ENCODE data around the gene TBC1D10A. TPM values are rescaled to one million over a fixed set of nuclear protein-coding genes. Genes with fewer than 3 reads are reported as not detected.

Gene TBC1D10A
- total RNA-seq, 4 donors from 2014 or later: 18.4 to 25.9 (median 20.8) TPM

DNA sequence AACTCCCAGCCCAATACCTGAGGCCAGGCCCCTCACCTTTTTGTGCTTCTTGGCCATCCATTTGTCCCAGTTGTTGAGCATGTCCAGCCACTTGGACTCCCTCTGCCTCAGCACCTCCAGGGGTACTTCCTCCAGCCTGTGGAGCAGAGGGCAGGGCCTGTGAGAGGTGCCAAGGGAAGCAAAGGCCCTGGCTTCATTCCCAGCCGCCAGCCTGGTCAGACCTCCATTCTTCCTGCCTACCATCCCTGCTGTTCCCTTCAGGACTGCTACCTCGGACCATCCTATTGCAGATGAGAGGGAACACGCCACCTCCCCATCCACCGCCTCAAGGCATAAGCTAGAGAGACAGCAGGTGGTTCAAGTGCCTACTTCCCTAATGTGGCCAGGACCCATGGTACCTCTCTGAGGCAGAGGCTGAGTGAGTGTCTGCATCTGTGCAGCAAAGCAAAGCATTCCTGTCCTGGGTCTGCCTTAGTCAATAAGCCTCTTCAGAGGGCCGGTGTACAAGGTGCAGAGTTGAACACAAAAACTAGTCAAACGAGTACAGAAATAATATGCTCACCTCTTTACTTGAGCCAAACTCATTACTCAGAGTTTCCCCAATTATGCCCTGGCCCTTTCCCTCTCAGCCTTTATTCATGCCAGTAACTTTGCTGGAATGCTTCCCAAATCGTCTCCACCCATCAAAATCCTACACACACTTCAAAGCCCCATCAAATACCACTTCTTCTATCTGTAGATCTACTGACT lies 22.1 kb downstream of the TBC1D10A start:
- Histone ChIP-seq H3K36me3 (peaks cover 0 to 39% (median 0%) of the 10 kb centered on the region in 3 donors), H3K27me3 (no peaks in the 10 kb centered on the region), H3K27ac (peak overlapping the region; percentile 83 to 89 (median 87)), H3K4me1 (peaks cover 10 to 84% (median 72%) of the 10 kb centered on the region in 4 donors), H3K4me3 (peak overlapping the region in 1 of 4 donors; percentile 13), H3K9me3 (no peaks in the 10 kb centered on the region)
- TF ChIP-seq, protein P1, sequence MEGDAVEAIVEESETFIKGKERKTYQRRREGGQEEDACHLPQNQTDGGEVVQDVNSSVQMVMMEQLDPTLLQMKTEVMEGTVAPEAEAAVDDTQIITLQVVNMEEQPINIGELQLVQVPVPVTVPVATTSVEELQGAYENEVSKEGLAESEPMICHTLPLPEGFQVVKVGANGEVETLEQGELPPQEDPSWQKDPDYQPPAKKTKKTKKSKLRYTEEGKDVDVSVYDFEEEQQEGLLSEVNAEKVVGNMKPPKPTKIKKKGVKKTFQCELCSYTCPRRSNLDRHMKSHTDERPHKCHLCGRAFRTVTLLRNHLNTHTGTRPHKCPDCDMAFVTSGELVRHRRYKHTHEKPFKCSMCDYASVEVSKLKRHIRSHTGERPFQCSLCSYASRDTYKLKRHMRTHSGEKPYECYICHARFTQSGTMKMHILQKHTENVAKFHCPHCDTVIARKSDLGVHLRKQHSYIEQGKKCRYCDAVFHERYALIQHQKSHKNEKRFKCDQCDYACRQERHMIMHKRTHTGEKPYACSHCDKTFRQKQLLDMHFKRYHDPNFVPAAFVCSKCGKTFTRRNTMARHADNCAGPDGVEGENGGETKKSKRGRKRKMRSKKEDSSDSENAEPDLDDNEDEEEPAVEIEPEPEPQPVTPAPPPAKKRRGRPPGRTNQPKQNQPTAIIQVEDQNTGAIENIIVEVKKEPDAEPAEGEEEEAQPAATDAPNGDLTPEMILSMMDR (IDR thresholded peaks at IDR 0.05): no peak
- TF ChIP-seq POLR2A (IDR thresholded peaks at IDR 0.05): no peak
- DNase-seq: peak in 2 of 3 donors; percentile 74 to 75

DNA sequence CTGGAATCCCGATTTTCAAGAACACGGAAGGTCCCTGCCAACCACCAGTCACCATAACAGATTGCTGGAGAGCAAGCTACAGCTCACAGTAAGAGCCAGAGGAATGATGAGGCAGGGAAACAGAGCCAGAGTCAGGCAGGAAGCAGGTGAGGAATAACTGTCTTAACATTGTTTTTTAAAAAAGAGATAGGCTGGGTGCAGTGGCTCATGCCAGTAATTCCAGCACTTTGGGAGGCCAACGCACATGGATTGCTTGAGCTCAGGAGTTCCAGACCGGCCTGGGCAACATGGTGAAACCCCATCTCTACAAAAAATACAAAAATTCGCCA lies 24.0 kb downstream of the TBC1D10A start:
- TF ChIP-seq, protein P1 (IDR thresholded peaks at IDR 0.05): no peak
- TF ChIP-seq POLR2A (IDR thresholded peaks at IDR 0.05): no peak
- H3K4me1 ChIP-seq: peaks cover 10 to 65% (median 53%) of the 10 kb centered on the region in 4 donors
- no peak for DNase-seq
- H3K27ac ChIP-seq: peak overlapping the region; percentile 33 to 89 (median 84)
- H3K27me3 ChIP-seq: no peaks in the 10 kb centered on the region
- H3K4me3 ChIP-seq: no peak overlapping the region
- H3K36me3 ChIP-seq: peaks cover 0 to 56% (median 0%) of the 10 kb centered on the region in 3 donors
- no peaks in the 10 kb centered on the region for H3K9me3 ChIP-seq

DNA sequence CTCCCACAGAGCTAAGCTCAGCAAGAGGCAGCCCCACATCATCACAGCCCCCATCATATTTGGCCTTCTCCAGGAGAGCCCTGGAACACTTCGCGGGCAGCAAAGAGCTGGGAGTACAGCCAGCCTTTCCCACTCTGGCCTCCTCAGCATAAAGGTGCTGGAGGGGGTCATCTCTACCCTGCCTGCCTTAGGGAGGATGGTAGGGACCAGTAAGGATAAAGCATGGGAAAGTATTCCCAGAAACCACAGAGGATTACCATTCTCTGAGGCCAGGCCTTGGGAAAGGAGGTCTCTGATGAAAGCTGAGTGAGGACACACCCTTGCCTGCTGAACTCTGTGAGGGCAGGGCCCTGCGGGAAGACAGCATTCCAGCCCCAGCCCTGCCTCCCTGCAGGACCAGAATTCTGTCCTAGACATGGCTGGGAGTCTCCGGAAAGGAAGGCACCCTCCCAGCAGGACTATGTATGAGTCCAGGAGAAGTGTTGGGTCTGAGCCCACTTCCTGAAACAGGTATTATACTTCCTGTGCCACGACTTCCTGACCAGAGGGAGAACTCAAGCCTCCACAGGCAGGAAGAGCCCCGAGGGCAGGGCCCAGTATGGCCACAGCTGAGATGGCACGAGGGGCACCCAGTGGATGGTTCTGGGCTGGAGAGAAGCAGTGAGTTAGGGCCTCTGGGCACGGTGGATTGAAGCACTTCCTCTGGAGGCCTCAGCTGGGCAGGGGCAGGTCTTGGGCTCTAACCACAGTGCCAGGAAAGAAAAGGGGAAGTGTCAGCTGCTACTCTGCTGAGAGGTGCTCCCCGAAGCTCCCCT lies 24.5 kb downstream of the TBC1D10A start:
- peaks cover 0 to 62% (median 0%) of the 10 kb centered on the region in 3 donors for H3K36me3 ChIP-seq
- peak overlapping the region; percentile 33 to 89 (median 84) for H3K27ac ChIP-seq
- H3K27me3 ChIP-seq: no peaks in the 10 kb centered on the region
- peak in 2 of 3 donors; percentile 73 to 81 for DNase-seq
- TF ChIP-seq POLR2A (IDR thresholded peaks at IDR 0.05): no peak
- TF ChIP-seq, protein P1 (IDR thresholded peaks at IDR 0.05): no peak
- H3K9me3 ChIP-seq: no peaks in the 10 kb centered on the region
- peaks cover 10 to 60% (median 48%) of the 10 kb centered on the region in 4 donors for H3K4me1 ChIP-seq
- no peak overlapping the region for H3K4me3 ChIP-seq

DNA sequence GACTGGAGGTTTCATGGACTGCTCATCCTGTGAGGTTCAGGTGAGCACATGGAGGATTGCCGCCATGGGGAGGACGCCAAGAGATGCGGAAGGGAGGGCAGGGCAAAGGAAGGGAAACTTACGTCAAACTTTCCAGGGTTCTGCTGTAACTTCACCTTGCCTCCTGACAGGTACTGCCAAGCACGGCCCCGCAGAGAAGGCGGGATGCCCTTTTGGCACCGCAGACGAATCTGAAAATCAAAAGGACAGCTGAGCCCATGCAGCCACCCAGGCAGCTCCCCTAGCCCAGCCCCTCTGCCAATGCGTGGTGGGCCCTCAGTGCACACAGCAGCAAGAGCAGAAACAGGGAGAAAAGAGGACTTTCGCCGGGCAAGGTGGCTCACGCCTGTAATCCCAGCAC lies 27.4 kb downstream of the TBC1D10A start:
- peaks cover 0 to 88% (median 0%) of the 10 kb centered on the region in 3 donors for H3K36me3 ChIP-seq
- no peak overlapping the region for H3K27ac ChIP-seq
- no peaks in the 10 kb centered on the region for H3K27me3 ChIP-seq
- TF ChIP-seq POLR2A (IDR thresholded peaks at IDR 0.05): no peak
- TF ChIP-seq, protein P1 (IDR thresholded peaks at IDR 0.05): no peak
- H3K4me1 ChIP-seq: peaks cover 0 to 34% (median 28%) of the 10 kb centered on the region in 4 donors
- no peak for DNase-seq
- H3K4me3 ChIP-seq: no peak overlapping the region
- no peaks in the 10 kb centered on the region for H3K9me3 ChIP-seq

DNA sequence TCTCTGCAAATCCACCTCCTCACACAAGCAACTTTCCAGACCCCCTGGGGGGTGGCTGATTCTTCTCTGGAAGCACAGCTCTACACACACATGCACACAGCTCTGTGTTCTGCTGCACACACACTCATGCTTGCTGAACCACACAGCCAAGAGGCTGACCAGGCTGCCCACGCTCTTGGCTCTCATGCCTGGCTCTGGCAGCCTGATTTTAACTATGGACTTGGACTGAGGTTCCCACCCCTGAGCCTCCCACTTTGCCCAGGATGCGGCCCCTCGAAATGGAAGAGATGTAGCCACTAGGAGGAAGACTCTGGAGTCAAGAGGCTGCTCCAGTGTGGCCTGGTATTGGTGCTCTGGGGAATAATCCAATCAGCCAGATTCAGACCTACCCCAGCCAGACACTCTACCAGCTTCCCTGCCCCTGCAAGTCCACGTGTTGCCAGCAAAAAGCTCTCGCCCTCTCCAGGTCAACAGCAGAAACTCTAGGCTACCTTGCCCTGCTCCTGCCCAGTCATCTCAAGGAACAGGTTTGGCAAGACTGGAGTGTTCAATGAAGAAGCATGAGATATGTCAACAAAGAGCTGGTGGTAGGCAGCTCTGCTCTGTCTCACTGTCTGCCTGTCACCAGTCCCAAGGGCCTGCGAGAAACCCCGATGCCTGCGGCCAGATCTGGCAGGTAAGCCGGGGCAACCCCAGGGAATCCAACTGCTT lies 28.6 kb downstream of the TBC1D10A start:
- no peak overlapping the region for H3K27ac ChIP-seq
- H3K4me1 ChIP-seq: peaks cover 0 to 22% (median 19%) of the 10 kb centered on the region in 4 donors
- H3K9me3 ChIP-seq: no peaks in the 10 kb centered on the region
- DNase-seq: no peak
- H3K27me3 ChIP-seq: no peaks in the 10 kb centered on the region
- TF ChIP-seq, protein P1 (IDR thresholded peaks at IDR 0.05): peak in 1 of 6 experiments; percentile 5
- TF ChIP-seq POLR2A (IDR thresholded peaks at IDR 0.05): no peak
- H3K4me3 ChIP-seq: no peak overlapping the region
- peaks cover 0 to 89% (median 0%) of the 10 kb centered on the region in 3 donors for H3K36me3 ChIP-seq

Measured in Peyer's patch (tissue), 4 donors.